ENCODE measurements around the gene TMPRSS3. TPM values are rescaled to one million over a fixed set of nuclear protein-coding genes. Genes with fewer than 3 reads are reported as not detected.

Gene TMPRSS3
- total RNA-seq, 1 experiment from 2014 or later = 4.3 TPM

DNA sequence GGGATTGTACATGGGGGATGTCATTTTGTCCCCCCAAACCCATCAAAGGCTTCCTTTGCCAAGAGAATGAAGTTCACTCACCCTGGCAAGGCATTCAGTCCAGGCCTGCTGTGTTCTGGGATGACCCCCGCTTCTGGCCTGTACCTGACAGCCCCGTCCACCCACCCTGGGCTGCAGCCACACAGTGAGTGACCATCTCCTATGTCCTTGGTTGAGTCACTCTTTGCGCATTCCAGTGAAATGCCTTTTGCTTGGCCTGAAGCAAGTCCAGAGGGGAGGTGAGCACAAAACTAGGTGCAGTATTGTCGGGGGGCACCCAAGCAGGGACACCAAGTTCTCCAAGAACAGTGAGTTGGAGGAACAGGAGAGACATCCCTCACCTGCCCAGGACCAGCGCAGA is 10.2 kb downstream of the TMPRSS3 start:
- Histone ChIP-seq H3K9me3 (ENCODE audit: insufficient read depth, low read depth) (no peaks in the 10 kb centered on the region), H3K4me3 (no peak overlapping the region), H3K27me3 (ENCODE audit: insufficient read depth, low read depth) (no peaks in the 10 kb centered on the region), H3K27ac (no peak overlapping the region), H3K4me1 (replicated peaks; ENCODE audit: insufficient read depth) (peaks cover 18% of the 10 kb centered on the region), H3K9me2 (ENCODE audit: insufficient read depth) (no peaks in the 10 kb centered on the region), H3K36me3 (ENCODE audit: low read depth) (no peaks in the 10 kb centered on the region), H4K20me1 (ENCODE audit: insufficient read depth) (no peaks in the 10 kb centered on the region), H3F3A (ENCODE audit: insufficient read depth, low read depth) (no peaks in the 10 kb centered on the region), H3K4me2 (no peak overlapping the region), H3K79me2 (ENCODE audit: low read depth) (no peaks in the 10 kb centered on the region), H2AFZ (no peak overlapping the region)
- intact Hi-C loops (cut with micrococcal nuclease; ENCODE audit: unreplicated experiment) = loop anchor here (10.0 kb wide), 1 partner anchor 129 kb away; the partner anchor contains the start of gene SLC37A1
- CTCF ChIA-PET = no interaction called here
- no TSS peak for BruUV-seq (replicated peaks)
- POLR2A ChIA-PET (ENCODE audit: unreplicated experiment) = no interaction called here
- DNase-seq = no peak
- TF ChIP-seq, protein P1, sequence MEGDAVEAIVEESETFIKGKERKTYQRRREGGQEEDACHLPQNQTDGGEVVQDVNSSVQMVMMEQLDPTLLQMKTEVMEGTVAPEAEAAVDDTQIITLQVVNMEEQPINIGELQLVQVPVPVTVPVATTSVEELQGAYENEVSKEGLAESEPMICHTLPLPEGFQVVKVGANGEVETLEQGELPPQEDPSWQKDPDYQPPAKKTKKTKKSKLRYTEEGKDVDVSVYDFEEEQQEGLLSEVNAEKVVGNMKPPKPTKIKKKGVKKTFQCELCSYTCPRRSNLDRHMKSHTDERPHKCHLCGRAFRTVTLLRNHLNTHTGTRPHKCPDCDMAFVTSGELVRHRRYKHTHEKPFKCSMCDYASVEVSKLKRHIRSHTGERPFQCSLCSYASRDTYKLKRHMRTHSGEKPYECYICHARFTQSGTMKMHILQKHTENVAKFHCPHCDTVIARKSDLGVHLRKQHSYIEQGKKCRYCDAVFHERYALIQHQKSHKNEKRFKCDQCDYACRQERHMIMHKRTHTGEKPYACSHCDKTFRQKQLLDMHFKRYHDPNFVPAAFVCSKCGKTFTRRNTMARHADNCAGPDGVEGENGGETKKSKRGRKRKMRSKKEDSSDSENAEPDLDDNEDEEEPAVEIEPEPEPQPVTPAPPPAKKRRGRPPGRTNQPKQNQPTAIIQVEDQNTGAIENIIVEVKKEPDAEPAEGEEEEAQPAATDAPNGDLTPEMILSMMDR (conservative IDR thresholded peaks at IDR 0.05) = no peak
- no peak for TF ChIP-seq EZH2 (IDR thresholded peaks at IDR 0.05; ENCODE audit: low read depth)

- Histone ChIP-seq H3K36me3 (ENCODE audit: low read depth) (no peaks in the 10 kb centered on the region), H3F3A (ENCODE audit: insufficient read depth, low read depth) (no peaks in the 10 kb centered on the region), H3K9me3 (ENCODE audit: insufficient read depth, low read depth) (no peaks in the 10 kb centered on the region), H3K27ac (no peak overlapping the region), H4K20me1 (ENCODE audit: insufficient read depth) (no peaks in the 10 kb centered on the region), H3K9me2 (ENCODE audit: insufficient read depth) (no peaks in the 10 kb centered on the region), H3K27me3 (ENCODE audit: insufficient read depth, low read depth) (no peaks in the 10 kb centered on the region), H3K79me2 (ENCODE audit: low read depth) (no peaks in the 10 kb centered on the region), H3K4me2 (no peak overlapping the region), H2AFZ (no peak overlapping the region), H3K4me3 (no peak overlapping the region), H3K4me1 (replicated peaks; ENCODE audit: insufficient read depth) (peaks cover 14% of the 10 kb centered on the region)
- no peak for DNase-seq
- BruUV-seq (replicated peaks) = no TSS peak
- CTCF ChIA-PET = no interaction called here
- TF ChIP-seq EZH2 (IDR thresholded peaks at IDR 0.05; ENCODE audit: low read depth) = no peak
- TF ChIP-seq, protein P1 (conservative IDR thresholded peaks at IDR 0.05) = no peak
- POLR2A ChIA-PET (ENCODE audit: unreplicated experiment) = no interaction called here
- intact Hi-C loops (cut with micrococcal nuclease; ENCODE audit: unreplicated experiment) = loop anchor here (5.0 to 10.0 kb wide), 2 partner anchors 48 to 130 kb away; partner anchors contain the start of gene SLC37A1
Measured at GRCh38 chr21:42384989-42385388, 10.9 kb downstream of the TMPRSS3 start.

DNA sequence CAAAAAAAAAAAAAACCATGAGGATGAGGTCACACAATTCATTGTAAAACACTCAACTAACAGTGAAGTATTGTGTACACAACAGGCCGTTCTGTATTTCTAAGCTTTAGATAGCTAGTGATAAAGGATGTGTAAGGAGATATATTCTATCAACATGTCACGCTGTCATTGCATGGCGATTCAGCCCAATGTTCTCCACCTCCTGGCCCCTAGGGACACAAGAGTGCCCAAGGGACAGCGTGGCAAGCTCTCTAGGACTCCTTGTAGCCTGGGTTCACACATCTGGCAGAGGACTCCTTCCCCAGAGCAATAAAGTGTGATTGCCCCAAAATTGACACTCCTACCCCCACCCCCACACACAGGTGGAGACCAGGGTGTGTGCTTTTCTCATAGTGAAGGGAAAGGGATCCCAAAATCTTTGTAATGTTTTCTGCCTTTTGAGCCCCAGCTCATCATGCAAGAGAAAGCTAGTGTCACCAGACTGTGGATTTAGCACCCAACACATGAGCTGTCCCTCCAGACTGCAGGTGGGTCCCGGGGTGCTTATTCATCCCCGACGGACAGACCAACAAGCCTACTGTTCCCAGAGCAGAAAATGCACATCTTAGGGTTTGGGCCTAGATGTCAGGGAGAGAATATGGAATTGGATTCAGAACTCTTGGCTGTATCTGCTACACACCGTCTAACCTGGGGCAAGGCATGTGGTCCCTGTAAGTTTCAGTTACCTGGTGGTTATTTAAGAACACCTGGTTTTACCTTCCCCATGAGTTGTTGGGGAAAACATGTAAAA is 11.5 kb downstream of the TMPRSS3 start:
- intact Hi-C loops (cut with micrococcal nuclease; ENCODE audit: unreplicated experiment) = loop anchor here (5.0 to 10.0 kb wide), 2 partner anchors 47 to 130 kb away; partner anchors contain the start of gene SLC37A1
- no peak for TF ChIP-seq EZH2 (IDR thresholded peaks at IDR 0.05; ENCODE audit: low read depth)
- TF ChIP-seq, protein P1 (conservative IDR thresholded peaks at IDR 0.05) = no peak
- Histone ChIP-seq H3K4me2 (no peak overlapping the region), H3K79me2 (ENCODE audit: low read depth) (no peaks in the 10 kb centered on the region), H3K27ac (no peak overlapping the region), H3K4me3 (no peak overlapping the region), H3F3A (ENCODE audit: insufficient read depth, low read depth) (no peaks in the 10 kb centered on the region), H3K4me1 (replicated peaks; ENCODE audit: insufficient read depth) (peaks cover 7% of the 10 kb centered on the region; the same call in 1 of the 2 replicates), H3K9me2 (ENCODE audit: insufficient read depth) (no peaks in the 10 kb centered on the region), H4K20me1 (ENCODE audit: insufficient read depth) (no peaks in the 10 kb centered on the region), H3K27me3 (ENCODE audit: insufficient read depth, low read depth) (no peaks in the 10 kb centered on the region), H3K9me3 (ENCODE audit: insufficient read depth, low read depth) (no peaks in the 10 kb centered on the region), H3K36me3 (ENCODE audit: low read depth) (no peaks in the 10 kb centered on the region), H2AFZ (no peak overlapping the region)
- ChIA-PET CTCF (no interaction called here), POLR2A (ENCODE audit: unreplicated experiment) (no interaction called here)
- no peak for DNase-seq
- BruUV-seq (replicated peaks) = no TSS peak

All from PC-9 (cell line).